Stromal cell of bone marrow (primary cell): ENCODE measurements around the gene TFAP2D.

Source experiments
- DNase-seq: peaks from one replicate; pipeline ENCODE4 v3.0.0-alpha.2; 2012; ENCODE audit warnings: low read depth

The TFAP2D gene

GRCh38 chr6:50819466-50819903 is 106.2 kb downstream of the TFAP2D start:
- no peak for DNase-seq

DNA sequence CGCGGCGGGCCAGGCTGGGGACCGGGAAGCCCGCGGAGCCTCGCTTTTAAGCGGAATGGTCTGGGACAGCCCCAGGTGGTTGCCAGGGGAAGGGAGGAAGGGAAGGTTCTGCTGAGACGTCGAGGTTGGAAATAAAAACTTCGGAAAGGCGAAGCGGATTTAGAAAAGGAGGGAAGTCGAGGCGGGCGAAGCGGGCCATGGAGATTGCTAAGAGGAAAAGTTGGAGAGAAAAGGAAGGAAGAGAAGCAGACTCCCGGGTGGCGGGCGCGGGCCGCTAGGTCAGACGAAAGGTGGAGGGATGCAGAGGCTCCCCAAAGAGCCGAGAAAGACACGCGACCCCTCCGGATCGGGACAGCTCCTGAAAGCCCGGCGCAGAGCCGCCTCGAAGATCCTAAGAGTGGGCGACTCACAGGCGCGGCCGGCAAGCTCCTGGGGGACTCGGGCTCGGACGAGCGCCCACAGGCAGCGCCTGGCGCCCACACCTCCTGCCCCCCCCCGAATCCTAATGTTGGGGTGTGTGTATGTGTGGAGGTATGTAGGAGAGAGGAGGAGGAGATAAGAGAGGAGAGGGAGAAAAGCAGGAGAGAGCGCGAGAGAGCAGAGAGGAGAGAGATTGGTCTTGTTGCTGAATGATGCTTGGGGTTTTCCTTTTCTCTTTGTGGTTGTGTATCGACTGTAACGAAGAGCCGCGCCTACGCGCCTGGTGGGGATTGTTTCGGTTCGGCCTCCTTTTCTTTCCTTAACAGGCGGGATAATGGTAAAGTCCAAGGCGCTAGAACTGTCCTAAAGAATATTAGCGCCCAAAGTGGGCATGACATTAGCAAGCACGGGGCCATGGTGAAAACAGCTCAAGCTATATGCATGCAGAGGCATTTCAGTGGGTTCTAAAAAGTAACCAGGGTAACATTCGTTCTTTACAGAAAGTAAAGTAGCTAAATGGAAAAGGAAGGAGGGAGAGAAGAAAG is 106.9 kb downstream of the TFAP2D start:
- DNase-seq: no peak

- DNase-seq: no peak
Measured at GRCh38 chr6:50820869-50821264, 107.5 kb downstream of the TFAP2D start.

DNA sequence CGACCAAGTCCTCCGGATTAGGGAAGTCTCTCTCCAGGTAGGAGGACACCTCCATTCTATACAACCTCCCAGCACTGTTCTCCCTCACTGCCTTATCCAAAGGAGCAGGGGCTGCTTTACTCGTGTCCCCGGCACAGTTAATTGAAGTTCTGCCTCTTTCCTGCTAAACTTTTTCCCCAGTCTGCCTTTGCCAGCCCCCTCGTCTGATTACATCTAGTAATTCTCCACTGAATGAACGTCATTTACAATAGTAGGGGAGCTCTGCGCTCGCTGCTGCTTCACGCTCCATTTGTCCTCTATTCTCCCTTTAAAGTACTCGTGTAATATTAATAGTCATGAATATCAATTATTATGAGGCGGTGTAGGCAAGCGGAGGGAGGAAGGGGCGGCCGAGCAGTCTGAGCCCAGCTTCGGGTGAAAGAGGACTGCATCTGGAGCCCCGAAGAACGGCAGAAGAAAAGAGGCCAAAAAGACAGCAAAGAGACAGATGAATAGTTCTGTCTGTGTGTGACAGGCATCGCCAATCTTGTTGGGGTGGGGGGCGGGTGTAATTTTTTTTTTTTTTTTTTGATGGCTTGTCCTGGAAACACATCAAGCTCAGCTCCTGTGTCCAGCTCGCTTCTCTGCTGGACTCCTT is 108.2 kb downstream of the TFAP2D start:
- DNase-seq: no peak

GRCh38 chr6:50822078-50822476 is 108.8 kb downstream of the TFAP2D start:
- no peak for DNase-seq
